Keratinocyte (primary cell): ENCODE results near the gene PNPLA8. TPM values are rescaled to one million over a fixed set of nuclear protein-coding genes. Genes with fewer than 3 reads are reported as not detected.
A peak's percentile ranks its signal among the peaks of the same experiment; 100 is the strongest.

Experiments used
- DNase-seq: peaks from one replicate; pipeline ENCODE4 v3.0.0-alpha.2; 2011; ENCODE audit warnings: low read depth, missing footprints, low spot score
- FAIRE-seq: peaks from 2 replicates; lab custom pipeline; 2011; peaks lifted over from hg19 to GRCh38; lab: Jason Lieb, UNC
- H2AFZ ChIP-seq: 2 replicates; pipeline ENCODE4 v1.6.0; 2012; ENCODE audit warnings: low read length, control low read depth, inconsistent platforms; ENCODE audit not compliant: control insufficient read depth
- H3K27ac ChIP-seq: 2 replicates; pipeline ENCODE4 v1.5.1; 2011; ENCODE audit warnings: low read length; ENCODE audit not compliant: control insufficient read depth, insufficient read depth
- H3K27me3 ChIP-seq: 3 replicates; pipeline ENCODE4 v1.6.0; 2011; ENCODE audit warnings: low read length; ENCODE audit not compliant: control insufficient read depth, insufficient read depth; ENCODE audit errors: extremely low read depth
- H3K36me3 ChIP-seq, 2 experiments: 2 replicates in 1 of 2; 3 replicates in 1 of 2; pipeline ENCODE4 v1.5.1; 2011; ENCODE audit warnings: low read length in 2 of 2, mild to moderate bottlenecking in 1 of 2; ENCODE audit not compliant: control insufficient read depth in 2 of 2, insufficient read depth in 2 of 2; ENCODE audit errors: extremely low read depth in 1 of 2
- H3K4me1 ChIP-seq: 3 replicates; pipeline ENCODE4 v1.5.1; 2011; ENCODE audit warnings: low read length; ENCODE audit not compliant: control insufficient read depth, insufficient read depth; ENCODE audit errors: extremely low read depth
- H3K4me2 ChIP-seq: 3 replicates; pipeline ENCODE4 v1.6.0; 2011; ENCODE audit warnings: low read depth, low read length; ENCODE audit not compliant: control insufficient read depth, insufficient read depth; ENCODE audit errors: extremely low read depth
- H3K4me3 ChIP-seq, 3 experiments: fragments of 200-600 bp in 1 of 3; sonication (generic) in 1 of 3; 2 replicates in 2 of 3; 3 replicates in 1 of 3; pipeline ENCODE4 v1.5.1; 2011 to 2016; ENCODE audit warnings: low read length in 3 of 3, mild to moderate bottlenecking in 3 of 3, control low read depth in 2 of 3, inconsistent platforms in 1 of 3, low read depth in 1 of 3, mixed read lengths in 1 of 3, mixed run types in 1 of 3, moderate library complexity in 1 of 3; ENCODE audit not compliant: control insufficient read depth in 2 of 3, insufficient read depth in 2 of 3; ENCODE audit errors: extremely low read depth in 1 of 3
- H3K79me2 ChIP-seq: 2 replicates; pipeline ENCODE4 v1.6.0; 2012; ENCODE audit warnings: low read length; ENCODE audit not compliant: control insufficient read depth, insufficient read depth
- H3K9ac ChIP-seq: 3 replicates; pipeline ENCODE4 v1.6.0; 2011; ENCODE audit warnings: low read length; ENCODE audit not compliant: control insufficient read depth, insufficient read depth; ENCODE audit errors: extremely low read depth
- H3K9me1 ChIP-seq: 3 replicates; pipeline ENCODE4 v1.6.0; 2011; ENCODE audit warnings: low read length; ENCODE audit not compliant: control insufficient read depth, insufficient read depth; ENCODE audit errors: extremely low read depth
- H3K9me3 ChIP-seq: 2 replicates; pipeline ENCODE4 v1.5.1; 2012; ENCODE audit warnings: low read depth, low read length; ENCODE audit not compliant: control insufficient read depth
- H4K20me1 ChIP-seq: 3 replicates; pipeline ENCODE4 v1.6.0; 2011; ENCODE audit warnings: low read length; ENCODE audit not compliant: control insufficient read depth, insufficient read depth; ENCODE audit errors: extremely low read depth
- EZH2 ChIP-seq: IDR thresholded peaks from one replicate; pipeline ENCODE4 v1.6.1; 2012; ENCODE audit warnings: inconsistent platforms, mild to moderate bottlenecking, low read length, moderate library complexity
- dilution Hi-C: fragments of 300-500 bp; cut with MboI; formaldehyde crosslinking; loops from one replicate; pipeline ENCODE4 v1.7.0; 2020; ENCODE audit warnings: low sequenced_read_pairs; ENCODE audit not compliant: extremely low pct_ligation_motif_present
- polyA plus RNA-seq, 5 experiments: library from polyadenylated mRNA; depleted of rRNA in 3 of 5; stranded (reverse) in 3 of 5; stranded (forward) in 1 of 5; unstranded in 1 of 5; fragments of >200 nt; gene quantifications; 1 replicate in 1 of 5; 2 replicates in 3 of 5; 3 replicates in 1 of 5; pipeline versions ENCODE4 v1.2.1 to v1.2.3, GENCODE V29; 2011 to 2012; ENCODE audit warnings: missing spikeins in 2 of 5, low read depth in 1 of 5, low replicate concordance in 1 of 5
- TF ChIP-seq, protein P1 (sequence below), 3 experiments: IDR thresholded peaks in 1 of 3; conservative IDR thresholded peaks in 1 of 3; optimal IDR thresholded peaks in 1 of 3; 2 replicates in 2 of 3; 3 replicates in 1 of 3; pipeline versions ENCODE3 to v1.5.1; 2011; ENCODE audit warnings: low read length in 3 of 3, mild to moderate bottlenecking in 3 of 3, moderate library complexity in 2 of 3, control low read depth in 1 of 3, inconsistent platforms in 1 of 3; ENCODE audit not compliant: insufficient read depth in 2 of 3; ENCODE audit errors: extremely low read depth in 1 of 3

Gene PNPLA8
- polyA plus RNA-seq, 1 donor (not counting 4 experiments of a cell fraction or from before 2014, with no cell fraction given), result 23.1 TPM

DNA sequence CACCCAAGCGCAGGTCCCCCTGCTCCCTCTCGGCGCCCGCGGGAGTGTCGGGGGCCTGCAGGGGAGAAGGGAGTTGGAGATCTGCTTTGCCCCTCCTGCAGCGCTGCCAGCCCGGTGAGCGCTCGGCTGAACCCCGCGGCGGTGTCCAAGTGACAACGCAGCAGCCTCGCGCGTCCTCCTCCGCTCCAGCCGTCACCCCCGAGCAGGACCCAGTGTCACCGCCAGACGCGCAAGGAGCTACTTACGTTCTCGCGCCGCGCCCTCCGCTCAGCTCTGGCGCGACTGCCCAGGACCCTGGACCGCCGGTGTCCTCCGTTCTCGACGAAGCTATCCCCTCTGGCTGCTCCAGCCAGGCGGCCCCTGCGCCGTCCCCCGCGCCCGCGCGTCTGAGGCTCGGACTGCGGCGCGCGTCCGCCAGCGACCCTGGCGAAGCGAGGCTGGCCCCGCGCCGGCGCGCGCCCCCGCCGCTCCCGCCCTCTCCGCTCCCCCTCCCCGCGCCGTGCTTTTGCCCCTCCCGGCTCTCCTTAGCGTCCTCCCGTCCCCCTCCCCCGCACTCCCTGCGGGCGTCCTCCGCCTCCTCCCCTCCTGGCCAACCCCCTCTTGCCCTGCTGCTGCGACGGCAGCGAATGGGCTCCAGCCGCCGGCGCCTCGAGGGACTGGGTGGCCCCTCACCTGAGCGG lies 69.8 kb downstream of the PNPLA8 start, which contains the start of gene NRCAM:
NRCAM (minus strand) TSS at position 439 of the 680 bp plus-strand sequence. CDS start 216,372 bp downstream, outside the sequence.
- dilution Hi-C loops, result no loop called here
- Histone ChIP-seq H3K9me3 (no peaks in the 10 kb centered on the region), H3K4me2 (peak within 1 kb of the TSS; percentile 85), H4K20me1 (no peaks in the 10 kb centered on the region), H3K9ac (peak within 1 kb of the TSS; percentile 9), H3K27me3 (peaks cover 54% of the 10 kb centered on the region), H3K27ac (no peak within 1 kb of the TSS), H3K79me2 (no peaks in the 10 kb centered on the region), H3K4me1 (peaks cover 10% of the 10 kb centered on the region), H3K4me3 (peak within 1 kb of the TSS; percentile 46 to 62 (median 62)), H2AFZ (peak within 1 kb of the TSS; percentile 90), H3K9me1 (no peaks in the 10 kb centered on the region), H3K36me3 (no peaks in the 10 kb centered on the region)
- TF ChIP-seq, protein P1, sequence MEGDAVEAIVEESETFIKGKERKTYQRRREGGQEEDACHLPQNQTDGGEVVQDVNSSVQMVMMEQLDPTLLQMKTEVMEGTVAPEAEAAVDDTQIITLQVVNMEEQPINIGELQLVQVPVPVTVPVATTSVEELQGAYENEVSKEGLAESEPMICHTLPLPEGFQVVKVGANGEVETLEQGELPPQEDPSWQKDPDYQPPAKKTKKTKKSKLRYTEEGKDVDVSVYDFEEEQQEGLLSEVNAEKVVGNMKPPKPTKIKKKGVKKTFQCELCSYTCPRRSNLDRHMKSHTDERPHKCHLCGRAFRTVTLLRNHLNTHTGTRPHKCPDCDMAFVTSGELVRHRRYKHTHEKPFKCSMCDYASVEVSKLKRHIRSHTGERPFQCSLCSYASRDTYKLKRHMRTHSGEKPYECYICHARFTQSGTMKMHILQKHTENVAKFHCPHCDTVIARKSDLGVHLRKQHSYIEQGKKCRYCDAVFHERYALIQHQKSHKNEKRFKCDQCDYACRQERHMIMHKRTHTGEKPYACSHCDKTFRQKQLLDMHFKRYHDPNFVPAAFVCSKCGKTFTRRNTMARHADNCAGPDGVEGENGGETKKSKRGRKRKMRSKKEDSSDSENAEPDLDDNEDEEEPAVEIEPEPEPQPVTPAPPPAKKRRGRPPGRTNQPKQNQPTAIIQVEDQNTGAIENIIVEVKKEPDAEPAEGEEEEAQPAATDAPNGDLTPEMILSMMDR (optimal IDR thresholded peaks at IDR 0.05 in 1 of 3, IDR thresholded peaks at IDR 0.05 in 1 of 3, conservative IDR thresholded peaks at IDR 0.05 in 1 of 3; ENCODE audit: extremely low read depth in 1 of 3, insufficient read depth in 2 of 3, low read length in 3 of 3), result no peak
- TF ChIP-seq EZH2, result no peak
- no peak for FAIRE-seq
- DNase-seq, result no peak

DNA sequence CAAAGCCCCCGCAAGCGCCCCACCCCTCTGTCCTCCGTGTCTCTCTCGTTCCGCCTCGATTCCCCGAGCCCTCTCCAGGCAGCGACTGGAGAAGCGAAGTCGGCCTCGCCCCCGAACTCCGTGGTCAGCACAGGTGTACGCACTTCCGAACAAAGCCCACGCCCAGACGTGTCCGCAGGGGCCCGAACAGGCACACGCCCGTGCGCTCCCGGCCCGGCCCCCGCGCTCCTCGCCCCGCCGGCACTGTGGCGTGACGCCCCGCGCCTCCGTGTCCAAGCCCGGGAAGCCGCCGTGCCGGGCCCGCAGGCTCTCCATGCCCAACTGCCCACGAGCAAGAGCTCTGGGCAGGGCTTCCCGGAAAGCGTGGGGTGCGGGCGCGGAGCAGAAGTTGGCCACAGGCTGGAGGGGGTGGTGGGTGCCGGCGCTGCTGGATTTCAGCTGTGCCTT lies 70.4 kb downstream of the PNPLA8 start:
- H2AFZ ChIP-seq, result peak overlapping the region; percentile 90
- peaks cover 10% of the 10 kb centered on the region for H3K4me1 ChIP-seq
- H3K36me3 ChIP-seq, result no peaks in the 10 kb centered on the region
- no peaks in the 10 kb centered on the region for H3K9me1 ChIP-seq
- no peaks in the 10 kb centered on the region for H4K20me1 ChIP-seq
- H3K9me3 ChIP-seq, result no peaks in the 10 kb centered on the region
- H3K9ac ChIP-seq, result no peak overlapping the region
- TF ChIP-seq EZH2, result peak; percentile 72
- TF ChIP-seq, protein P1 (optimal IDR thresholded peaks at IDR 0.05 in 1 of 3, IDR thresholded peaks at IDR 0.05 in 1 of 3, conservative IDR thresholded peaks at IDR 0.05 in 1 of 3; ENCODE audit: extremely low read depth in 1 of 3, insufficient read depth in 2 of 3, low read length in 3 of 3), result no peak
- H3K27ac ChIP-seq, result no peak overlapping the region
- H3K79me2 ChIP-seq, result no peaks in the 10 kb centered on the region
- no peak for DNase-seq
- dilution Hi-C loops, result no loop called here
- no peak for FAIRE-seq
- peak overlapping the region; percentile 85 for H3K4me2 ChIP-seq
- H3K4me3 ChIP-seq, result peak overlapping the region; percentile 46 to 62 (median 62)
- peaks cover 54% of the 10 kb centered on the region for H3K27me3 ChIP-seq
